GM23248 (cell line): ENCODE measurements around the gene TCHH. TPM values are rescaled to one million over a fixed set of nuclear protein-coding genes. Genes with fewer than 3 reads are reported as not detected.

Experiments used
- DNase-seq: peaks from one replicate; pipeline ENCODE4 v3.0.0-alpha.2; 2015
- H2AFZ ChIP-seq: fragments of 200-600 bp; sonication (generic); 2 replicates; pipeline ENCODE4 v1.6.1; 2016; ENCODE audit warnings: antibody characterized with exemption
- H3F3A ChIP-seq: fragments of 200-600 bp; sonication (generic); 2 replicates; pipeline ENCODE4 v1.6.1; 2016; ENCODE audit warnings: mild to moderate bottlenecking, antibody characterized with exemption, mixed run types; ENCODE audit not compliant: insufficient read depth
- H3K27ac ChIP-seq: fragments of 200-600 bp; sonication (generic); 2 replicates; pipeline ENCODE4 v1.5.1; 2016; ENCODE audit warnings: mild to moderate bottlenecking
- H3K27me3 ChIP-seq: fragments of 200-600 bp; sonication (generic); replicated peaks from 2 replicates; pipeline ENCODE4 v1.6.1; 2016; ENCODE audit warnings: mild to moderate bottlenecking; ENCODE audit not compliant: insufficient read depth
- H3K36me3 ChIP-seq: fragments of 200-600 bp; sonication (generic); 2 replicates; pipeline ENCODE4 v1.6.1; 2016; ENCODE audit warnings: low read depth, mild to moderate bottlenecking
- H3K4me1 ChIP-seq: fragments of 200-600 bp; sonication (generic); 2 replicates; pipeline ENCODE4 v1.6.1; 2016; ENCODE audit warnings: mild to moderate bottlenecking; ENCODE audit not compliant: insufficient read depth
- H3K4me2 ChIP-seq: fragments of 200-600 bp; sonication (generic); one replicate; pipeline ENCODE4 v1.6.1; 2016; ENCODE audit warnings: mild to moderate bottlenecking; ENCODE audit not compliant: unreplicated experiment
- H3K4me3 ChIP-seq: fragments of 200-600 bp; sonication (generic); 2 replicates; pipeline ENCODE4 v1.5.1; 2016; ENCODE audit warnings: mild to moderate bottlenecking
- H3K79me2 ChIP-seq: fragments of 200-600 bp; sonication (generic); 2 replicates; pipeline ENCODE4 v1.6.1; 2016; ENCODE audit warnings: mild to moderate bottlenecking; ENCODE audit not compliant: insufficient read depth
- H3K9ac ChIP-seq: fragments of 200-600 bp; sonication (generic); 2 replicates; pipeline ENCODE4 v1.6.1; 2016; ENCODE audit warnings: mild to moderate bottlenecking
- H3K9me2 ChIP-seq: fragments of 200-600 bp; sonication (generic); 2 replicates; pipeline ENCODE4 v1.6.1; 2016; ENCODE audit warnings: mixed run types, mild to moderate bottlenecking, moderate library complexity; ENCODE audit not compliant: insufficient read depth
- H3K9me3 ChIP-seq: fragments of 200-600 bp; sonication (generic); one replicate; pipeline ENCODE4 v1.6.1; 2017; ENCODE audit warnings: low read depth
- H4K20me1 ChIP-seq: fragments of 200-600 bp; sonication (generic); 2 replicates; pipeline ENCODE4 v1.6.0; 2016; ENCODE audit not compliant: insufficient read depth
- EZH2 ChIP-seq: fragments of 200-600 bp; sonication (generic); IDR thresholded peaks from 2 replicates; pipeline ENCODE4 v1.6.1; 2018; ENCODE audit warnings: antibody characterized with exemption, mild to moderate bottlenecking; ENCODE audit not compliant: insufficient read depth, poor library complexity, severe bottlenecking
- EZH2phosphoT487 ChIP-seq: fragments of 200-600 bp; sonication (generic); IDR thresholded peaks from 2 replicates; pipeline ENCODE4 v1.6.1; 2018; ENCODE audit warnings: antibody characterized with exemption, moderate library complexity, mild to moderate bottlenecking, low read depth; ENCODE audit not compliant: insufficient read depth
- WGBS, 2 experiments: methylation state at CpG; one replicate each; pipeline ENCODE4 v1.1.6; 2015 to 2017; ENCODE audit warnings: low lambda C conversion rate in 2 of 2, low coverage in 1 of 2; ENCODE audit errors: missing lambda C conversion rate in 2 of 2; 5-methylcytosine and 5-hydroxymethylcytosine counted together
- in situ Hi-C: fragments of 300-500 bp; cut with MboI; formaldehyde crosslinking; loops from 2 replicates; pipeline ENCODE4 v1.15.0; 2020
- polyA plus RNA-seq: library from polyadenylated mRNA; unstranded; fragments of >200 nt; fragmentation: Nextera tagmentation; extraction: Ambion mirVana; gene quantifications from 2 replicates; pipeline ENCODE4 v1.2.1, GENCODE V29; 2016
- total RNA-seq: library from RNA; depleted of rRNA; stranded (reverse); fragments of >200 nt; shearing (Covaris generic); gene quantifications from 2 replicates; pipeline ENCODE4 v1.2.3, GENCODE V29; 2014

TCHH gene
- total and polyA plus RNA-seq, 2 experiments from 2014 or later, result 0.08 to 0.22 TPM

DNA sequence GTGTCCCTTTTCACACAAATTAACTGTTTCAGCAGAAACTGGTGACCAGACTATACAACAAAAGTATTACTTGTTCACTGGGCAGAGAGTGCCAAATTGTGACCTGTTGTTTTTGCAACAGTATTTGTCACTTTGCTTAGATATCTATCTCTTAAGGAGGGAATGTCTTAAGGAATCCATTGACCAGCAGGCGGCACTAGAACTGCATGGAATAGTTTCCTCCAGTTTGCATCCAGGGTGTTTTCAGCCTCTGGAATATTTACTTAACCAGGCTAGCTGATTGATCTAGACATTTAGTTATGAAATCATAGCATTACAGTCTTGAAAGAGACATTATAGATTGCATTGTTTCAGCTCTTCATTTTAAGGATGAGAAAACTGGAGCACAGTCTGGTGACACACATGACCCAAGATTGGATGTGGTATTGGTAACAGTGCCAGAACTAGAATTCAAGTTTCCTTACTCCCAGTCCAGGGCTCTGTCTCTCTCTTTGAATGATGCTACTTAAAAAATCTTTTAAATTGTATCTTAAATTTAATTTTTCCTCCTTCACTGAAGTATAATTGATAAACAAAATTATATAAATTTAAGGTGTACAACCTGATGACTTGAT, 26.8 kb upstream of the TCHH start:
- DNase-seq, result peak; percentile 86
- H4K20me1 ChIP-seq, result no peaks in the 10 kb centered on the region
- WGBS, 2 experiments, result 0 to 4% methylated on average over 1 of the region's 1 CpG
- H3K9me2 ChIP-seq, result no peaks in the 10 kb centered on the region
- no peak overlapping the region for H3K9ac ChIP-seq
- peaks cover 15% of the 10 kb centered on the region for H3K4me1 ChIP-seq
- H3F3A ChIP-seq, result peaks cover 9% of the 10 kb centered on the region; the same call in 1 of the 2 replicates
- no peak overlapping the region for H3K4me2 ChIP-seq
- H3K4me3 ChIP-seq, result no peak overlapping the region
- no peak overlapping the region for H2AFZ ChIP-seq
- H3K27me3 ChIP-seq, result peaks cover 20% of the 10 kb centered on the region
- H3K36me3 ChIP-seq, result no peaks in the 10 kb centered on the region
- no peak for TF ChIP-seq EZH2
- in situ Hi-C loops, result no loop called here
- H3K79me2 ChIP-seq, result no peaks in the 10 kb centered on the region
- H3K9me3 ChIP-seq, result no peaks in the 10 kb centered on the region
- no peak overlapping the region for H3K27ac ChIP-seq

DNA sequence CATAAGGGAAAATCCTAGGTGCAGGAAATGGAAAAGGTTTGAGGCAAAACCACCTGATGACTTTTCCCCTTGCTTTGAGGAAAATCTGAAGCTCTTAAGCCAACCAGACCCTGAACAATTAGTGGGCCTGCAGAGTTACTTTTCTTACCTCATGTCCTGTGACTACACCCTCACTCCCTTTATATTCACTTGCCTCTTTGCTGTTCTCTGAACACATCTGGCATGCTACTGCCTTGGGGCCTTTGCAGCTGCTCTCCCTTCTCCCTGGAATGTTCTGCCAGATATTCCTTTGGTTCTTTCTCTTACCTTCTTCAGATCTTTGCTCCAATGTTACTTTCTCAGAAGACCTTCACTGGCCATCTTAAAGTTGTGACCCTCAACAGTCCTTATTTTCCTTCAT, 22.0 kb upstream of the TCHH start:
- H2AFZ ChIP-seq, result no peak overlapping the region
- in situ Hi-C loops, result no loop called here
- H3K9me2 ChIP-seq, result no peaks in the 10 kb centered on the region
- peaks cover 57% of the 10 kb centered on the region for H3K27me3 ChIP-seq
- no peak overlapping the region for H3K4me3 ChIP-seq
- no peak overlapping the region for H3K9ac ChIP-seq
- TF ChIP-seq EZH2, result no peak
- no peak for TF ChIP-seq EZH2phosphoT487
- no peaks in the 10 kb centered on the region for H3K79me2 ChIP-seq
- no peak for DNase-seq
- no peaks in the 10 kb centered on the region for H3K9me3 ChIP-seq
- no peaks in the 10 kb centered on the region for H4K20me1 ChIP-seq
- no peaks in the 10 kb centered on the region for H3K36me3 ChIP-seq
- H3K4me2 ChIP-seq, result no peak overlapping the region
- no peaks in the 10 kb centered on the region for H3K4me1 ChIP-seq
- H3F3A ChIP-seq, result no peaks in the 10 kb centered on the region
- H3K27ac ChIP-seq, result no peak overlapping the region

DNA sequence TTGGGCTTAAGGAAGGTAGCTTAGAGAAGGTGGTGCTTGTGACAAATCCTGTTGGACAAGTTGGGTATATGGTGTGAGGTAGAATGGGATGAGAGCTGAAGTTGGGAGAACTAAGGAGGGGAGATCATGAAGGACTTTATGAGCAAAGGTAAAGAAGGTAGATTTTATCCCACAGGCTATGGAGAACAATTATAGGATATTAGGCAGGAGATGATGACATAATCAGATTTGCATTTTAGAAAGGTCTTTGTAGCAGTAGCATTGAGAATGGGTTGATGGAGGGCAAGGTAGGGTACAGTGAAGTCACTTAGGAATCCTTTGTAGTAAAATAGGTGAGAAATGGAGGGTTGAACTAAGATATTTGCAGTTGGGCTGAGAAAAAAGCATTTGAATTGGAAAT, 14.9 kb upstream of the TCHH start:
- in situ Hi-C loops, result no loop called here
- H4K20me1 ChIP-seq, result no peaks in the 10 kb centered on the region
- no peaks in the 10 kb centered on the region for H3K36me3 ChIP-seq
- no peaks in the 10 kb centered on the region for H3K4me1 ChIP-seq
- H3K4me3 ChIP-seq, result no peak overlapping the region
- no peak overlapping the region for H3K9ac ChIP-seq
- H3K9me2 ChIP-seq, result no peaks in the 10 kb centered on the region
- DNase-seq, result no peak
- H2AFZ ChIP-seq, result no peak overlapping the region
- no peak overlapping the region for H3K4me2 ChIP-seq
- H3K9me3 ChIP-seq, result no peaks in the 10 kb centered on the region
- TF ChIP-seq EZH2phosphoT487 (no peak), EZH2 (no peak)
- H3K27ac ChIP-seq, result no peak overlapping the region
- H3K27me3 ChIP-seq, result peaks cover 52% of the 10 kb centered on the region
- H3F3A ChIP-seq, result no peaks in the 10 kb centered on the region
- no peaks in the 10 kb centered on the region for H3K79me2 ChIP-seq

GRCh38 chr1:152127673-152128072, 12.4 kb upstream of the TCHH start:
- Histone ChIP-seq H3K27me3 (peaks cover 52% of the 10 kb centered on the region), H3K36me3 (no peaks in the 10 kb centered on the region), H3K4me1 (no peaks in the 10 kb centered on the region), H3K9me3 (no peaks in the 10 kb centered on the region), H3K27ac (no peak overlapping the region), H3K4me3 (no peak overlapping the region), H4K20me1 (no peaks in the 10 kb centered on the region), H3K9ac (no peak overlapping the region), H3K79me2 (no peaks in the 10 kb centered on the region), H2AFZ (no peak overlapping the region), H3F3A (no peaks in the 10 kb centered on the region), H3K4me2 (no peak overlapping the region), H3K9me2 (no peaks in the 10 kb centered on the region)
- in situ Hi-C loops, result no loop called here
- TF ChIP-seq EZH2phosphoT487 (no peak), EZH2 (no peak)
- DNase-seq, result no peak

DNA sequence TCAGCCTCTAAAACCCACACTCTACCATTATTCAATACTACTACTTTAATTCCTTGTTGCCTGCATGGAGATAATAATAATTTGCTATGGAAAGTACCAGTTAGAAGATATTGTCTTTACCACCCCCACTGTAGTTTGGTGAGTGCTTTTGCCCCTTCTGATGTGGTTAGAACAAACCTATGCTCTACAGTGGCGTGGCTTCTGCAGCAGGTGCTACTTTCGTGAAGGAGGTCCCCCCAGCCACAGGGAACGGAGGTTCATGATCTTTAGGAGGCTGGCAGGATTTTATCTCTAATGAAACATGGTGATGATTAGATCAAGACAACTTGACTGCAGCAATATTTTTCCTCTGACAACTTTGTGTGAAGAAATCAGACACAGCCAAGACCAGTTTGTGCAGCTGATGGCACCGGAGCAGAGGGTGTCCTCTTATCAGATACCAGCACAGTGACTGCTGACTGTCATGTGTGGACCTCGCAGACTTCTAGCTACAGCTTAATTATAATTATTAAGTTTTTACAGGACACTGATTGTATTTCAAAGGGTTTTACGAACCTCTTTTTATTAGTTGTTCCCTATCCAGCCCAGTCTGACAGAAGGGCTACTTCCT, 10.7 kb upstream of the TCHH start:
- H3K27ac ChIP-seq, result no peak overlapping the region
- in situ Hi-C loops, result no loop called here
- peaks cover 64% of the 10 kb centered on the region for H3K27me3 ChIP-seq
- no peak overlapping the region for H3K4me3 ChIP-seq
- H2AFZ ChIP-seq, result no peak overlapping the region
- DNase-seq, result no peak
- H3K4me2 ChIP-seq, result no peak overlapping the region
- no peaks in the 10 kb centered on the region for H3K4me1 ChIP-seq
- H3K79me2 ChIP-seq, result no peaks in the 10 kb centered on the region
- no peak overlapping the region for H3K9ac ChIP-seq
- TF ChIP-seq EZH2, result no peak
- no peak for TF ChIP-seq EZH2phosphoT487
- H3K36me3 ChIP-seq, result no peaks in the 10 kb centered on the region
- 45 to 56% methylated on average over 6 of the region's 6 CpGs for WGBS, 2 experiments
- no peaks in the 10 kb centered on the region for H3K9me3 ChIP-seq
- H3K9me2 ChIP-seq, result no peaks in the 10 kb centered on the region
- no peaks in the 10 kb centered on the region for H4K20me1 ChIP-seq
- no peaks in the 10 kb centered on the region for H3F3A ChIP-seq
